Epithelial cell of proximal tubule (primary cell): Measurements from ENCODE around the gene BRI3. TPM values are rescaled to one million over a fixed set of nuclear protein-coding genes. Genes with fewer than 3 reads are reported as not detected.

Source experiments
- DNase-seq: peaks from one replicate; pipeline ENCODE4 v3.0.0-alpha.2; 2011; ENCODE audit warnings: low read depth
- H3K4me3 ChIP-seq: 2 replicates; pipeline ENCODE4 v1.5.1; 2011; ENCODE audit warnings: low read depth, mild to moderate bottlenecking, low read length
- total RNA-seq: library from RNA; depleted of rRNA; stranded (reverse); fragments of >200 nt; gene quantifications from 2 replicates; pipeline ENCODE4 v1.2.3, GENCODE V29; 2015
- TF ChIP-seq, protein P1 (sequence below): conservative IDR thresholded peaks from 2 replicates; pipeline ENCODE4 v1.5.1; 2012; ENCODE audit warnings: low read depth, mild to moderate bottlenecking, low read length

BRI3 gene
- total RNA-seq, 1 donor from 2014 or later: 20.0 TPM

DNA sequence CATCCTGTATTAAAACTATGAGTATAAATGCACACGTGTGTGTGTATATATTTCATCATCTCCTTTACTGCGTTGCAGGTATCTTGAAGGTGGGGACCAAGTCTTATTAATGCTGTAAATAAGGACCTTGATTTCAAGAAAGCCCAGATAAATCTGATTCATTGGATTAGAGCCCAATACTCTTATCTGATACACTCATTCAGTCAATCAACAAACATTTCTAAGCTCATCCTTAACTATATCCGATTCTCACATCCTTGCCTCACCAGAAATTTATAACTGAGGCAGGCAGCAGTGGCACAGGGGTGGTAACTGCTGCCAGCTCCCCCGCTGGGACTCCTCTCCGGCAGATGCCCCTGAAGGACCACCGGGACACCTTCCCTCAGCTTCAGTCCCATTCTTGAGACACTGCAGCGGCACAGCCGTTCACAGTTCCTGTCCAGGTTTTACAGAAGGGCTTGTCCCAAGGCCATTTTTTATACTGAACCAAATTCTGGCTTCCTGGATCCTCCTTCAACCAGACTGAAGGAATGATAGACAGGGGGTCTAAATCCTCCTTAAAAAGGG, 54.0 kb downstream of the BRI3 start:
- TF ChIP-seq, protein P1, sequence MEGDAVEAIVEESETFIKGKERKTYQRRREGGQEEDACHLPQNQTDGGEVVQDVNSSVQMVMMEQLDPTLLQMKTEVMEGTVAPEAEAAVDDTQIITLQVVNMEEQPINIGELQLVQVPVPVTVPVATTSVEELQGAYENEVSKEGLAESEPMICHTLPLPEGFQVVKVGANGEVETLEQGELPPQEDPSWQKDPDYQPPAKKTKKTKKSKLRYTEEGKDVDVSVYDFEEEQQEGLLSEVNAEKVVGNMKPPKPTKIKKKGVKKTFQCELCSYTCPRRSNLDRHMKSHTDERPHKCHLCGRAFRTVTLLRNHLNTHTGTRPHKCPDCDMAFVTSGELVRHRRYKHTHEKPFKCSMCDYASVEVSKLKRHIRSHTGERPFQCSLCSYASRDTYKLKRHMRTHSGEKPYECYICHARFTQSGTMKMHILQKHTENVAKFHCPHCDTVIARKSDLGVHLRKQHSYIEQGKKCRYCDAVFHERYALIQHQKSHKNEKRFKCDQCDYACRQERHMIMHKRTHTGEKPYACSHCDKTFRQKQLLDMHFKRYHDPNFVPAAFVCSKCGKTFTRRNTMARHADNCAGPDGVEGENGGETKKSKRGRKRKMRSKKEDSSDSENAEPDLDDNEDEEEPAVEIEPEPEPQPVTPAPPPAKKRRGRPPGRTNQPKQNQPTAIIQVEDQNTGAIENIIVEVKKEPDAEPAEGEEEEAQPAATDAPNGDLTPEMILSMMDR: no peak
- no peak for DNase-seq
- H3K4me3 ChIP-seq: no peak overlapping the region

DNA sequence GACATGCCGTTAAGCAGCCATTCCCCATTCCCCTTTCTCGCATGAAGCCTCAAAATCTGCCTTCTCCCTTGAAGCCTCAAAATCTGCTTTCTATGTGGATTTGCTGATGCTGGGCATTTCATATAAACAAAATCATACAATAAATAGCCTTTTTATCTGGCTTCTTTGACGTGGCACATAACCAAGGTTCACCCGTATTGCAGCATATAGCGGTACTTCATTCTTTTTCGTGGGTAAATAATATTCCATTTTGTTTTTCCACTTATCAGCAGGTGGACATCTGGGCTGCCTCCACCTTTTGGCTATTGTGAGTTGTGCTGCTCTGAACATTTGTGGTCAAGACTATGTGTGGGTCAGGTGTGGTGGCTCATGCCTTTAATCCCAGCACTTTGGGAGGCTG, 57.0 kb downstream of the BRI3 start:
- TF ChIP-seq, protein P1: no peak
- no peak overlapping the region for H3K4me3 ChIP-seq
- DNase-seq: no peak

DNA sequence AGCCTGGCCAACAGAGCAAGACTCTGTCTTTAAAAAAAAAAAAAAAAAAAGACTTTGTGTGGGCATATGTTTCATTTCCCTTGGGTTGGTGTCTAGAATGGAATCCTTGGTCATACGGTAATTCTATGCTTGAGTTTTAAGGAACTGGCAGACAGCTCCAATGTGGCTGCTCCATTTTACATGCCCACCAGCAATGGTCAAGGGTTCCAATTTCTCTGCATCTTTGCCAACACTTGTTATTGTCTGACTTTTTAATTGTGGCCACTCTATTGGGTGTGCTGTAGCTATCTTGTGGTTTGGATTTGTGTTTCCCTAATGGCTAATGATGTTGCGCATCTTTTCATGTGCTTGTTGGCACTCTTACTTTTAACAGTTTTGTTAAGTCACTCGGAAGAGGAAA, 57.6 kb downstream of the BRI3 start:
- no peak for DNase-seq
- TF ChIP-seq, protein P1: no peak
- no peak overlapping the region for H3K4me3 ChIP-seq

DNA sequence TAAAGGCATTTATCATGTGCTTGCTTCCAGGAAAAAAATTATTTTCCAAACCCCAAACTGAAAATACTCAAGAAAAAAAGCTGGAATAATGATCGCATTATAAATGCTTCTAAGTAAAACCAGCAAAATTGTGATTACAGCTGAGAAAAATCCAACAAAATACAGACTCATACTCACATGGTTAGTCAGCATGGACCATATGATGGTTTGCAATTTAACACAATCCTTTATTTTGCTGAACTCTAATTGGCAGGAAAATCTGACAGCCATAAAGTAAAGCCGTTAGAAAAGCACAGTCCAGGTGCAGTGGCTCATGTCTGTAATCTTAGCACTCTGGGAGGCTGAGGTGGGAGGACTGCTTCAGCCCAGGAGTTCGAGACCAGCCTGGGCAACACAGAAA, 59.6 kb downstream of the BRI3 start:
- TF ChIP-seq, protein P1: no peak
- no peak for DNase-seq

More for the DNA sequence above, 59.6 kb downstream of the BRI3 start:
- no peak overlapping the region for H3K4me3 ChIP-seq

Other genes starting within 250 kb of the BRI3 start
- 8.7 and 10.6 TPM in 2 replicates for gene LMTK2, start 174.8 kb upstream of the BRI3 start, total RNA-seq
- 1.8 and 2.7 TPM in 2 replicates for gene BHLHA15, start 70.2 kb upstream of the BRI3 start, total RNA-seq
- 13.2 and 16.7 TPM in 2 replicates for gene TECPR1, start 29.5 kb upstream of the BRI3 start, total RNA-seq
- gene BAIAP2L1, start 119.4 kb downstream of the BRI3 start, total RNA-seq: 25.3 and 46.8 TPM in 2 replicates